ENCODE data around the gene NR2E1. TPM values are rescaled to one million over a fixed set of nuclear protein-coding genes. Genes with fewer than 3 reads are reported as not detected.

The NR2E1 gene
- total RNA-seq, 3 donors from 2014 or later: not detected

DNA sequence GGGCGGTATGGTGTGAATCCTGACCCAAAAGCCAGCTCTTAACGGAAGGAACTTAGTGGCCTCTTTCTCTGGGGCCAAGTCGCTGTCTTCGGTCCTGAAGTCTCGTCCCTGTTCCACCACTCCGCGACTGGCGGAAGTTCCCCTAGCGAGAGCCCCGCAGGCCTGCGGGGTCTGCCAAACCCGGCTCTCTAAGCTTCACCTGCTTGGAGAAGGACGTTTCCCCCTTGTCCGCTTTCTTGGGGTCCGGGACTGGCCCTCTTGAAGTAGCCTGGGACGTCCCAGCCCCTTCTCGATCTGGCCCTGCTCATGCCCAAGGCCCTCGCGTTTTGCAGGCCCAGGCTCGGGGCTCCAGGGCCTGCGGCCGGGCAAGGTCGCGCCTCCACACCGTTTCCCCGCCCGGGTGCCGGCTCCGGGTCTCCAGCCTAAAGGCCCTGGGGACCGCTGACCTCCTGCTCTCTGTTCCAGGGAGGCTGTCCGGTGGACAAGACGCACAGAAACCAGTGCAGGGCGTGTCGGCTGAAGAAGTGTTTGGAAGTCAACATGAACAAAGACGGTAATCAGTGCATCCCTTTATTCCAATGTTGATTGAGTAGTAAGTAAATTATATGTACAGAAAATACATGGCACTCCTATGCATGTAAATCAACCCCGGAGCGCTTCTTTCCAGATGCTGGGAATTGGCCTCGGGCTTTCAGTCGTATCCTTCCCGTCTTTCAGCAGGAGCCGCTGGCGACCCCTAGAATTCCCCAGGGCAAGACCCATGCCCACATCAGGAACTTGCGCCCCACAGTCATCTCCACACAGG lies 8.8 kb downstream of the NR2E1 start:
- no peak for DNase-seq

DNA sequence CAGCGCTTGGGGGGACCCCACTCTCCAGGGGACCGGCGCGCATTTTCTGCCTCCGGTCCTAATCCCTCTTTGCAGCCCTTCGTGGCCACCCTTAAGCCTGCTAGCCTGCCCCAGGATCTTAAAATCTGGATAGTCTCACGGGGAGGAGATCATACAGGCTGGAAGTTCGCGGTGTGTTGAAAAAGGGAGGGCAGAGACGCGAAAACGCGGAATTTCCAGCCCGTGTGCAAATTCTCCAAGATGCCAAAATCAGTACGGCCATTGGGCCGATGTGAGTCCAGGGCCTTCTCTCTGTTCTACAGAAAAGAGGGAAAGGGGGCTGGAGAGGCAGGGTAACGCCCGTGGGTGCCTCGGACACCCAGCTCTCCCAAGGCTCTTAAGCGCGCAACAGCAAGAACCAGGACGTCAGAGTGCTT lies 9.4 kb downstream of the NR2E1 start:
- no peaks in the 10 kb centered on the region for H3K36me3 Mint-ChIP-seq (ENCODE audit: insufficient read depth)
- H3K4me3 Mint-ChIP-seq: peak overlapping the region; percentile 2
- H3K4me1 Mint-ChIP-seq (ENCODE audit: low read depth): peaks cover 28% of the 10 kb centered on the region
- H3K9me3 Mint-ChIP-seq: no peaks in the 10 kb centered on the region
- peaks cover 84% of the 10 kb centered on the region for H3K27me3 Mint-ChIP-seq (ENCODE audit: low read depth)
- DNase-seq: no peak
- ATAC-seq: no peak

More for the DNA sequence above, 8.8 kb downstream of the NR2E1 start:
- H3K9me3 Mint-ChIP-seq: no peaks in the 10 kb centered on the region
- H3K4me1 Mint-ChIP-seq (ENCODE audit: low read depth): peaks cover 28% of the 10 kb centered on the region
- ATAC-seq: peak in 1 of 2 donors; percentile 53
- H3K4me3 Mint-ChIP-seq: no peak overlapping the region
- no peaks in the 10 kb centered on the region for H3K36me3 Mint-ChIP-seq (ENCODE audit: insufficient read depth)
- peaks cover 84% of the 10 kb centered on the region for H3K27me3 Mint-ChIP-seq (ENCODE audit: low read depth)

DNA sequence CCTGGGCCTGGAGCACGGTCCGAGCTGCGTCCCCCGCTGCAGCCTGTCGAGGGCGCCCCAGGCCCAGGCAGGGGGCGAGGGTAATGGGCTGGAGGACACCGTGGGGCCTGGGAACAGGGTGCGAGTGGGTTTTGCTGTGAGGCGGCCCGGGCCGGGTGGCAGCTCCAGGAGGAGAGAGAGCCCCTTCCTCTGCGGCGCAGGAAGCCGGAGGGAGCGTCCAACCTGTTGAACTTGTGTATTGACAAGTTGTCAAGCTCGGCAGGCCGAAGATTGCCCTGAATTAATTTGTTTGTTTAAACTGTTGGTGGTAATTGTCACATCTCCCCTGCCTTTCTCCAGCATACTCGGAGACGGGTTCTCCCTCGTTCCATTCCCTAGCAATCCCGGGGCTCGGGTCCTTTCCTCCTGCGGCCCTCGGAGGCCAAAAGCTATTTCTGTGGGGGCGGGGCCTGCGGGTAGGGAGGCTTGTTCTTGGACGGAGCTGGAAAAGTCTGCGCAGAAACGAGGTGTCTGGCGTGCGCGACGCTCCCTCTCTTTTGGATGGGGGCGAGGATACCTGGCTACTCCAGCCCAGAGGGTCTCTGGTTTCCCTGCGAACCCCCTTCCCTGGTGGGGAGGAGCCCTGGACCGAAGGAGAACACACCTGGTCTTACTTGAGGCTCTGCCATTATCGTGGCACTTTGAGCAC lies 9.9 kb downstream of the NR2E1 start:
- DNase-seq (no peak), ATAC-seq (no peak)
- H3K4me3 Mint-ChIP-seq: peak overlapping the region; percentile 16
- H3K27me3 Mint-ChIP-seq (ENCODE audit: low read depth): peaks cover 83% of the 10 kb centered on the region
- H3K4me1 Mint-ChIP-seq (ENCODE audit: low read depth): peaks cover 27% of the 10 kb centered on the region
- no peaks in the 10 kb centered on the region for H3K9me3 Mint-ChIP-seq
- H3K36me3 Mint-ChIP-seq (ENCODE audit: insufficient read depth): no peaks in the 10 kb centered on the region

DNA sequence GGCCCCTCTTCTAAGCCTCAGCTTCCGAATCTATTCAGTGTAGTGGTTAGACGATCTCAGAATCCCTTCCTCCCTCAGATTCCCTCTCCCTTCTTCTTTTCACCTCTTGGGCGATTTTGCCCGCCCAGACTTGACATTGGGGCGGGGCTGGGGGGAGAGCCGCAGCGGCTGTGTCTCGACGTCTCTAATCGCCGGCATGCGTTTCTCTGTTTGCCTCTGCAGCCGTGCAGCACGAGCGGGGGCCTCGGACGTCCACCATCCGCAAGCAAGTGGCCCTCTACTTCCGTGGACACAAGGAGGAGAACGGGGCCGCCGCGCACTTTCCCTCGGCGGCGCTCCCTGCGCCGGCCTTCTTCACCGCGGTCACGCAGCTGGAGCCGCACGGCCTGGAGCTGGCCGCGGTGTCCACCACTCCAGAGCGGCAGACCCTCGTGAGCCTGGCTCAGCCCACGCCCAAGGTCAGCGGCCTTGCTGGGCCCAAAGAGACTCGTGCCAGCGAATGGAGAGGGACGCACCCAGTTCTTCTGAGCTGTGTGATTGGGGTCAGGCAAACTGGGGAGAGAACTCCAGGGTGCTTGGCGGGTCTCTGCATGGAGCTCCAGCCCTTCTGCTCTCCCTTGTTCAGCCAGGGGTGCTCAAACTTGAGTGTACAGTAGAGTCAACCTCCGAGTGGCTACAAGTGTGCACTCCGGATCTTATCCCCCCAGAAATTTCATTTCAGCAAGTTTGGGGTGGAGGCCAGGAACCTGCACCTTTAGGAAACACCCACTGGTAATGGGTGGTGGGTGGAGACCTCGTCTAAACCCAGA lies 10.7 kb downstream of the NR2E1 start:
- DNase-seq (no peak), ATAC-seq (no peak)
- Mint-ChIP-seq H3K9me3 (no peaks in the 10 kb centered on the region), H3K36me3 (ENCODE audit: insufficient read depth) (no peaks in the 10 kb centered on the region), H3K4me3 (peak overlapping the region; percentile 16), H3K27me3 (ENCODE audit: low read depth) (peaks cover 84% of the 10 kb centered on the region), H3K4me1 (ENCODE audit: low read depth) (peaks cover 20% of the 10 kb centered on the region)

DNA sequence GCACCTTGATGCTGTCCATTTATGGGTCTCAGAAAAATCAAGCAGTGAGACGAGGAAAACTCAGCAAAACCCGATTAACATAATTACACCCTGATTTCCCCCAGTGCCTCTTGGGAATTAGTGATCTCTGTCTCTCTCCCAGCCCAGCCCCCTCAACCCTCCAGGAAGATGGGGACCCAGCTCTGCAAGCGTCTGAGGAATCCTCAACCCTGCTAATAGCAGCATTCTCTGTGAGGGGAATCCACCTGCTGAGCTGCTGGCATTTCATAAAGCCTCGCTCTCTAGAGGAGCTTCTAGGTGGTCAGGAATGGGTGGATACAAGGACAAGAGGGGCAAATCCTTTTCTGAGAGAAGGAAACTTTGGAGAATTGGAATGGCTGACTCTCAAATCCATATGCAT lies 13.9 kb downstream of the NR2E1 start:
- DNase-seq (no peak), ATAC-seq (no peak)
- Mint-ChIP-seq H3K9me3 (no peaks in the 10 kb centered on the region), H3K4me3 (no peak overlapping the region), H3K36me3 (ENCODE audit: insufficient read depth) (no peaks in the 10 kb centered on the region), H3K4me1 (ENCODE audit: low read depth) (peaks cover 17% of the 10 kb centered on the region), H3K27me3 (ENCODE audit: low read depth) (peaks cover 78% of the 10 kb centered on the region)

DNA sequence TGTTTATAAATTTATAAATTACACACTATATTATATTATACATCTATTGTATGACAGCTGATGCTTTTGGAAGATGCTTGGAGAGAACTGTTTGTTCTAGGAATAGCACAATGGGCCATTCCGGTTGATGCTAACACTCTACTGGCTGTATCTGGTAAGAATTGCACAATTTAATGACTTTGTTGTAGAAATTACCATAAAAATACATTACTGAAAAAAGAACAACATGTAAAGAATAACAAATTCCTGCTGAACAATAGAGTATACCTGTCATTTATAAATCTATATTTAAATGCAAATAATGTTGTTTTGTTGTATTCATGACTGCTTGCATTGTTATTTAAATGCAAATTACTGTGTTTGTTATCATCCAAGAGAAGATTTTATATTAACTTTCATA lies 14.4 kb downstream of the NR2E1 start:
- H3K36me3 Mint-ChIP-seq (ENCODE audit: insufficient read depth): no peaks in the 10 kb centered on the region
- ATAC-seq (no peak), DNase-seq (no peak)
- peaks cover 12% of the 10 kb centered on the region for H3K4me1 Mint-ChIP-seq (ENCODE audit: low read depth)
- H3K9me3 Mint-ChIP-seq: no peaks in the 10 kb centered on the region
- H3K4me3 Mint-ChIP-seq: no peak overlapping the region
- peaks cover 75% of the 10 kb centered on the region for H3K27me3 Mint-ChIP-seq (ENCODE audit: low read depth)

DNA sequence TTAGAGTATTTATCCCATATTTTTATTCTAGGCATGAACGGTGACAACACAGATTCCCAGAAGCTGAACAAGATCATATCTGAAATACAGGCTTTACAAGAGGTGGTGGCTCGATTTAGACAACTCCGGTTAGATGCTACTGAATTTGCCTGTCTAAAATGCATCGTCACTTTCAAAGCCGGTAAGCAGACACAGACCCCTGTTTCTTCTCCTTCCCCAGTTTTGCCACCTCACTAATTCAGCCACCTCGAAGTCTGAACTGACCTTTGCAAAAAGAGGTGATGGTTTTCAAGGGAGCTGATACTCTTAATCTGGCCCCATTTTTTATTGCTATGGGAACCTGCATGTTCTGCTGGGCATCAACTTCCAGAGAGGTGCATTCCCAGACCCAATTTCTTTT lies 15.0 kb downstream of the NR2E1 start:
- Mint-ChIP-seq H3K27me3 (ENCODE audit: low read depth) (peaks cover 74% of the 10 kb centered on the region), H3K4me1 (ENCODE audit: low read depth) (peaks cover 8% of the 10 kb centered on the region), H3K36me3 (ENCODE audit: insufficient read depth) (no peaks in the 10 kb centered on the region), H3K9me3 (no peaks in the 10 kb centered on the region), H3K4me3 (no peak overlapping the region)
- no peak for DNase-seq
- ATAC-seq: no peak

DNA sequence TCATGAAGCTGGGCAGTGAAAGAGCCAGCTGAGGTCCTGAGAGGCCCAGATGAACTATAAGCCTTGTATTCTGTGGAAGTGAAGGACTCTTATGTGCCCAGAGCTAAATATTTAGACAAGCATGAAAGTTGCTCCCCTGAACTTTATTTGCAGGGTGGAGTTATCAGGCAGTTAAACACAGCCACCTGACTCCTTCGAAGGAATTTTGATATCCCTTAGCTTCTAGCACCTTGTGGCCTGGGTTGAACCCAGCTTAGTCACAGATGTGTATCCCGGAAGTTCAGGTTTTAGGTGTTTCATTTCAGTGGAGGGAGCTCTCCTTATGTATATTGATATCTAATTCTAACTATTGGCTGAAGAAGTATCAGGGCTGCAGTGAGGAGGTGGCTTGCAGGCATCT lies 20.4 kb downstream of the NR2E1 start:
- Mint-ChIP-seq H3K4me1 (ENCODE audit: low read depth) (no peaks in the 10 kb centered on the region), H3K9me3 (no peaks in the 10 kb centered on the region), H3K4me3 (no peak overlapping the region), H3K36me3 (ENCODE audit: insufficient read depth) (no peaks in the 10 kb centered on the region), H3K27me3 (ENCODE audit: low read depth) (peaks cover 35% of the 10 kb centered on the region)
- DNase-seq (no peak), ATAC-seq (no peak)

DNA sequence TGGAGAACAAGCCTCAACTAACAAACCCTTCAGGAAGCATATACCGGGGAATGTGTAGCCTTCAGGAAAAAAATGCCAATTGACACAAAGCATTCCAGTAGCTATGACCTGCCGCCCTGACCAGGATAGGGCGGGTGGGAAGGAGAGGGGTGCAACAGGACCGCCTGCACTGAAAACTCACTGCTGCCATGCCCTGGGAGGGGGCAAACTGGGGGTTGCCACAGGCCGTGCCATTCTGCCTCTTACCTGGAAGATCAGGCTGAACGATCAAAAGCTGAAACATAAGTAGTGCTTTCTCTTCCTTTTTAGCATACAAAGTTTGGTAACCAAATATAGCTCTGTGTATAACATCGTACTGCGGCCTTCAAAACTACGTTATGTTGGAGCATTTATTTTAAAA lies 21.7 kb downstream of the NR2E1 start:
- H3K4me1 Mint-ChIP-seq (ENCODE audit: low read depth): no peaks in the 10 kb centered on the region
- ATAC-seq (no peak), DNase-seq (no peak)
- no peak overlapping the region for H3K4me3 Mint-ChIP-seq
- peaks cover 29% of the 10 kb centered on the region for H3K27me3 Mint-ChIP-seq (ENCODE audit: low read depth)
- no peaks in the 10 kb centered on the region for H3K9me3 Mint-ChIP-seq
- no peaks in the 10 kb centered on the region for H3K36me3 Mint-ChIP-seq (ENCODE audit: insufficient read depth)

DNA sequence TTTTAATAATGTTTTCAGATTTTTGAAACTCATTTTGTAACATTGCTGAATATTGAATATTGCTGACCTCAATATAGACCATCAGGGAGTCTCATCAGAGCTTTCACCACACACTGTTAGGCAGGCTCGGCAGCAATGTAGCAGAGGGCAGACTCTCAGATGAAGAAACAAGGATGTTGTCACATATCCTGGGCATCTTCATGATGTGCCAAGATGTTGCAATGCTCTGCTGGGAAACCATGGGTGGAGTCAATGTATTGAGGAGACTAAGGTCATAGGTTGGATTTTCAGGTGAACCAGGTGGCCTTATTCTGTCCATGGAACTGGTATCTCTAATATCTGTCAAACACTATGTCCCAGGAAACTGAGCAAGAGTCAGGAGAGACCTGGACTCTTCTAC lies 27.3 kb downstream of the NR2E1 start:
- no peak overlapping the region for H3K4me3 Mint-ChIP-seq
- ATAC-seq (no peak), DNase-seq (no peak)
- no peaks in the 10 kb centered on the region for H3K36me3 Mint-ChIP-seq (ENCODE audit: insufficient read depth)
- H3K9me3 Mint-ChIP-seq: no peaks in the 10 kb centered on the region
- H3K4me1 Mint-ChIP-seq (ENCODE audit: low read depth): no peaks in the 10 kb centered on the region
- H3K27me3 Mint-ChIP-seq (ENCODE audit: low read depth): peaks cover 10% of the 10 kb centered on the region

DNA sequence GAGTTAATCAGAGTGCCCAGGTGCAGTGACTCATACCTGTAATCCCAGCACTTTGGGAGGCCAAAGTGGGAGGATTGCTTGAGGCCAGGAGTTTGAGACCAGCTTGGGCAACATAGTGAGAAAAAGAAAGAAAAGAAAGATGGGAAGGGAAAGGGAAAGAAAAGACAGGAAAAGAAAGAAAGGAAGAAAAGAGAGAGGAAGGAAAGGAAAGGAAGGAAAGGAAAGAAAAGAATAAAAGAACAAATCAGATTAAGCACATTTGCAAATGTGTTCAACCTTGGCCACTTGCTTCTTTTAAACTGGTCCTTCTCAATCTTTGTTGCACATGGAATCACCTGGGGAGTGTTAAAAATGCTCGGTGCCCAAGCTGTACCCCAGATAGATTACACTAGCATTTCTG lies 28.0 kb downstream of the NR2E1 start:
- H3K4me1 Mint-ChIP-seq (ENCODE audit: low read depth): no peaks in the 10 kb centered on the region
- H3K27me3 Mint-ChIP-seq (ENCODE audit: low read depth): peaks cover 10% of the 10 kb centered on the region
- no peak for DNase-seq
- H3K4me3 Mint-ChIP-seq: no peak overlapping the region
- no peak for ATAC-seq
- H3K36me3 Mint-ChIP-seq (ENCODE audit: insufficient read depth): no peaks in the 10 kb centered on the region
- H3K9me3 Mint-ChIP-seq: no peaks in the 10 kb centered on the region

DNA sequence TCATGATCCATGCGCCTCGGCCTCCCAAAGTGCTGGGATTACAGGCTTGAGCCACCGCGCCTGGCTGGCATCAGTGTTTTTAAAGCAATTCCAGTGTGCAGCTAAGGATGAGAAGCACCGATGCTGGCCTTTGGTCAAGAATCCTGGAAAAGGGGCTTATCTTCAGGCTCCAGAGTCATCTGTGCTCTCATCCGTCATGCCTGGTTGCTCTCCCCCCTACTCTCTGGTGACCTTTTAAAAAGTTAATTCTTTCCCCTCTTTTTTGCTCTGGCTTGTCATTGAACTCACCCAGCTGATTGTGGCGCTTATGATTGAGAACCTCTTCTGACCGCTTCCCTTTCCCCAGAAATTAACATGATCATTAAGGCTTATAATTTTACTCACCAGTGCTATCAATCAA lies 28.7 kb downstream of the NR2E1 start:
- no peaks in the 10 kb centered on the region for H3K4me1 Mint-ChIP-seq (ENCODE audit: low read depth)
- no peaks in the 10 kb centered on the region for H3K9me3 Mint-ChIP-seq
- no peak for ATAC-seq
- no peak for DNase-seq
- peaks cover 10% of the 10 kb centered on the region for H3K27me3 Mint-ChIP-seq (ENCODE audit: low read depth)
- no peaks in the 10 kb centered on the region for H3K36me3 Mint-ChIP-seq (ENCODE audit: insufficient read depth)
- no peak overlapping the region for H3K4me3 Mint-ChIP-seq

DNA sequence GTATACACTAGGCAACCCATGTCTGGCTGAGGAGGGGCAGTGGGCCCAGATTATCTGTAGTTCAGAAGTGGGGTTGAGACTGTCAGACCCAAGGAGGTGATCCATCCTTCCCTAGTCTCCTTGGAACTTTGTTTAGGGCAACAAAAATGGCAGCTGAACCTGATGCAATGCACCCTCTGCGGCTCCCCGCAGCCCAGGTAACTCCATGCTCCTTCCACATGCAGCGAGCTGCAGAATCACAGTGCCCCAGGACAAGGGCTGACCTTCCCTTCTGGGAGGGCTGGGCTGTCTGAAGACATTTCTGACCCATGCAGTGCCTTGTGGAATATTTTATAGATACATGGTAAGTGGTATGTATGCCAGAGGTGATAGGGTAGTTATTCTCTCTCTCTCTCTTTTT lies 29.4 kb downstream of the NR2E1 start:
- H3K9me3 Mint-ChIP-seq: no peaks in the 10 kb centered on the region
- ATAC-seq: no peak
- no peaks in the 10 kb centered on the region for H3K4me1 Mint-ChIP-seq (ENCODE audit: low read depth)
- H3K4me3 Mint-ChIP-seq: no peak overlapping the region
- no peak for DNase-seq
- H3K27me3 Mint-ChIP-seq (ENCODE audit: low read depth): peaks cover 8% of the 10 kb centered on the region
- H3K36me3 Mint-ChIP-seq (ENCODE audit: insufficient read depth): peaks cover 3% of the 10 kb centered on the region

DNA sequence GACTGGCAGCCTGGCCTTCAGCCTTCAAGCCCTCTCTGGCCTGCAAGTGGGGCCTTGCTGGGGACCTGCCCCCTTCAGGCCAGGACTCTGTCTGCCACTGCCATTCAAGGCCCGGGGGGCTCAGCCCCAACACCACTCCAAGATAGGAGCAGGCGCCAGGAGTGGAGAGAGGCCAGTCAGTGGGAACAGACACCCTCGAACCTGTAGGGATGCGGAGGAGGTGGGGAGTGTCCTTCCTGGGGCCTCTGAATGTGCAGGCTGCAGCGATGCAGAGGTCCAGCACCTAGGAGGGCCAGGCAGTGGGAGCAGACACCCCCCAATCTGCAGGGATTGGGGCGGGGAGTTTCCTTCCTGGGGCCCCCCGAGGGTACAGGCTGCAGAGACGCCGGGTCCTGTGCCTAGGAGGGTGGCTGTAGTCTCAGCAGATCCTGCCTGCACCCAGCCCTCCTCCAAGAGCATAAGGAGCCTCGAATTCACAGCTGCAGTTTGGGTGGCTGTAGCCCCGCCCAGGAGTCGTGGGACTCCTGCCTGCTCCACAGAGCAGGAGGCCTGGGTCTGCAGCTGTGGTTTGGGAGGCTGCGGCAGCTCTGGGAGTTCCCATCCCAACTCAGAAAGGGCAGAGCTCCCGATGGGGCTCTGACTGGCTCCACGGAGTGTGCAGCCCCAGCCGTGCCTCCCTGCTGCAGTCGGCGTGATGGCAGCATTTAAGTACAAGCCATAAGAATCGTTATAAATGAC lies 33.1 kb downstream of the NR2E1 start:
- Mint-ChIP-seq H3K4me1 (ENCODE audit: low read depth) (no peaks in the 10 kb centered on the region), H3K9me3 (no peaks in the 10 kb centered on the region), H3K4me3 (no peak overlapping the region), H3K36me3 (ENCODE audit: insufficient read depth) (peaks cover 3% of the 10 kb centered on the region), H3K27me3 (ENCODE audit: low read depth) (peaks cover 5% of the 10 kb centered on the region)
- DNase-seq: no peak
- ATAC-seq: no peak

Data from activated T-cell treated with anti-CD3 and anti-CD28 coated beads, Interleukin-2, amount 50 U/mL, for 4 hours (primary cell).